GM21367 (cell line): Measurements from ENCODE around the gene WIPF1.
A peak's percentile ranks its signal among the peaks of the same experiment; 100 is the strongest.

Experiments used
- ATAC-seq: cut with Tn5 transposase; IDR thresholded peaks from one replicate; pipeline ENCODE4 v1.9.1; 2021; ENCODE audit not compliant: unreplicated experiment

The WIPF1 gene

DNA sequence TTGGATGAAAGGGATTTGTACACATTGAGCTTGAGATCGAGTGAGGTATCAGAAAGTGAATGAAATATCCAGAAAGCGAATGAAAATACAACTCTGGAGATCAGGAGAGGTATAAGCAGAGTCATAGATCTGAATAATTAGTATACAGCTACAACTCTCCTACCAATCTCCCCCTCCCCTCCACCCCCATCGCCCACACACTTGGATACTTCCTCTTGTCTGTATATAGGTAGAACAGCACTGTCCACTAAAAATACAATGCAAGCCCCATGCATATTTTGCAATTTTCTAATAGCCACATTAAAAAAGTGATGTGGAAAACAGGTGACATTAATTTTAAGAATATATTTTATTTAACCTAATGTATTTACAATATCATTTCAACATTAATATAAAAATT lies 23.7 kb upstream of the WIPF1 start:
- ATAC-seq: no peak

DNA sequence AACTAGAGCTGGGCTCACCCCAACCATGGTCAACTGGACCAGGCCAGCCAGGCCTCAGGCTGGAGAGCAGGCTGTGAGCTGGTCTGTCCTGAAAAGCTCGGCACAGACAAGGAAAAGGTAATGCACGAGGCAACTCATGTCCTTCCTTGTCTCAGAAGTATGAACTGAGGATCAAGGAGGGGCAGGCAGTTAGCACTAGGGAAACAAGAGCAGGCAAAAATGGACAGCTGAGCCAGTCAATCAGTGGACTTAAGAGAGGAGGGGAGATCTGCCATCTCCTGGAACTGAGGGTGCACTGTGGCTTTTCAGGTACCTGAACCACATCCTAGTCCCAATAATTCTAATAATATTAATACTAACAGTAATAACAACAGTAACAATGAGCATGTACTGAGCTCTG lies 20.6 kb upstream of the WIPF1 start:
- no peak for ATAC-seq

DNA sequence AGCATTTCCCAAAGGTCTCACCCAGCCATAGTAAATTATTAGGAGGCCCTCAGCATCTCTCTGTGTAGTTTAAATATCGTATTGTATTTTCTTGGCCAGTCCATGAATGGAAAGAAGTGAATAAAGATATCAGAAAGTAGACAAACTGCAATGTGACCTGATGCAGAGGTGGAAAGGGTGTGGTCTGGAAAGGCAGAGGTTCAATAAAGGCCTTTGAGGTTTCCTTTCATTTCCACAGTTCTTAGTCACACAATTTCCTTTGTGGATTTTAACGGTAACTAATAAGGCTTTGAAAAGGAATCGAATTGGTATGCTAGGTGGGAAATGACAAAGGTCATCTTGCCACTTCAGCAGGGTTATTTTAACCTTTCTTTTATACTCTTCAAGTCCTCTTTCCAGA lies 20.1 kb upstream of the WIPF1 start:
- ATAC-seq: no peak

DNA sequence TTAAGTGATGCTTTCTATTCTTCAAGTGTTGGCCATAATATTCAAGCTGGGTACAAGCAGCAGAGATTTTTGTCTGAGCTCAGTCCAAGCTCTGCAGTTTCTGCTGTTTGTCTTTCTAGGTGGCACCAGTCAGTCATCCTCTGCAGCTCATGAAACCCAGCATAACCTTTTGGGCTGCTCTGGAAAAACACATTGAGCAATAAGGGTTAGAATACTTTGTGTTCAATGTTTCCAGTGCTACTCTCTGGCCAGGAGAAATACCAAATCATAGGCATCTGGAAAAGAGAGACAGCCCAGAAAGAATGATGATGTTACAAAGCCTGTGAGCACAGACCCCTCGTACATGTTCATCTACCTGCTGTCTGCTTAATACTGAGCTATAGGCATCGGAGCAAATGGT lies 19.5 kb upstream of the WIPF1 start:
- no peak for ATAC-seq

DNA sequence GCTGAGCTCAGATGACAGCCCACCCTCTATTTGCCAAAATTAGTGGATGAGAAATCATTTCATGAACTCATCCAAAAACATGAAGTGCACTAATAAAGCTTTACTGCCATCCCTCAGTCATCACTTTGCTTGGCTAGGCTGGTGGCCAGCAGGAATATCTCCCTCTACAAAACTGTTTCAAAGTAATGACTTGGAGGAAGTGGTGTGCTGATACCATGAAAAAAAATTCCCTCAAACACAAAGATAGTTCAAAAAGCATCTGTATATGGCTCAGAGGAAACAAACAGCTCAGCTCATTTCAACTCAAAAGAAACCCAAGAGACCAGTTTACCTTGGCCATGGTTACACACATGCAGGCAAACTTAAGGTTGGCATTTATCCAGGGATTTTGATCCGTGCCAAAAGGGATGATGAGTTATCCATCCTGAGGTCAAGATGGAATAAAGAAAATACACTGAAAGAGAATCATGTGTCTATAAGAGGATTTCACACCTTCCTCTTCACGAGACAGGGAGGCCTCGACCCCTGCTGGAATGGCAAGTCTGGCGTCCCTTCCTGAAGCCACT lies 18.4 kb upstream of the WIPF1 start:
- ATAC-seq: no peak

- ATAC-seq: no peak
Observed at GRCh38 chr2:174614261-174614660, 16.7 kb upstream of the WIPF1 start.

DNA sequence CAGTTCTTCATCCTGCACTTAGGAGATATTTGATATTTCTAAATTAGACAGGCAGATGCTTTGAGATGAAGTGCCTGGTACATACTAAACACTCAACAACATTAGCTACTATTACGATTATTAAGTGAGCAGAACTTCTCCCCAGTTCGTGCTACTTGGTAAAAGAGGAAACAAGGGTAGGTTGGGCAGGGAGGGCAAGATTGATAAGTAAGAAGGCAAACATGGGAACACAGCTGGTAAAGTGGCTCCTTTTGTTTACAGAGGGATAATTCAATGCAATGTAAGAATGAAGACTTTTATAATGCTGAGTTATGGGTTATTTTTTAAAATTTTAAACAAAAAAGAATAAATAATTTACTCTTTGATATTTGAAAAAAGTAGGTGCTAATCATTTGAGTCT lies 15.9 kb upstream of the WIPF1 start:
- no peak for ATAC-seq

DNA sequence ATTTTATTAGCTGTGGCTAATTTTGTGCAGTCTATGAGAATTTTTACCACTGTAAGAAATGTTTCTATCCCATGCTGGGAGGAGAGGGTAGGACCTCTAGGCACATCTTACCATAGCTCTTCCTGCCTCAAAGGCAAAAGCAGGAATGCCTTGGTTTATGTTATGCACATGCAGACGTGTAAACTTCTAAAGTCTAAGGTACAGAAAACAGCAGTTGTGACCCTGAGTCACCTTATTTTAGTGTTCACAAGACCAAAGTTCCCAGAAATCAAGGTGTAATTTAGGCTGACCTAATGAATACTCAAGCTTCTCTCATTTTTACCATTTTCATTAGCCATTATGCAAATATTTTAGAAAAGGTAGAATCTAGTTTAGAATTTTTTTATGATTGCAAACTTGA lies 15.4 kb upstream of the WIPF1 start:
- no peak for ATAC-seq

DNA sequence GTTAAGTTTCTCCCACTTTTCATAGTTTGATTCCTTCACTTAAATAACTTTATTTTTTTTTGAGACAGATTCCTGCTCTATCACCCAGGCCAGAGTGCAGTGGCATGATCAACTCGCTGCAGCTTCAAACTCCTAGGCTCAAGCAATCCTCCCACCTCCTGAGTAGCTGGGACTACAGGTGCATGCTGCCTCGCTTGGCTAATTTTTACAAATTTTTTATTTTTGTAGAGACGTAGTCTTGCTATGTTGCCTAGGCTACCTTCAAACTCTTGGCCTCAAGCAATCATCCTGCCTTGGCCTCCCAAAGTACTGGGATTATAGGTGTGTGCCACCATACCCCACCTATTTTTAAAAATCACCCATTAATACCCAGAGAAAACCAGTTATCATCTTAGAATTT lies 14.2 kb upstream of the WIPF1 start:
- ATAC-seq: no peak

- ATAC-seq: no peak
Observed at GRCh38 chr2:174611006-174611405, 13.4 kb upstream of the WIPF1 start.

- peak; percentile 24 for ATAC-seq
Observed at GRCh38 chr2:174610243-174610995, 12.8 kb upstream of the WIPF1 start.

GRCh38 chr2:174609261-174609660 lies 11.7 kb upstream of the WIPF1 start:
- ATAC-seq: no peak

DNA sequence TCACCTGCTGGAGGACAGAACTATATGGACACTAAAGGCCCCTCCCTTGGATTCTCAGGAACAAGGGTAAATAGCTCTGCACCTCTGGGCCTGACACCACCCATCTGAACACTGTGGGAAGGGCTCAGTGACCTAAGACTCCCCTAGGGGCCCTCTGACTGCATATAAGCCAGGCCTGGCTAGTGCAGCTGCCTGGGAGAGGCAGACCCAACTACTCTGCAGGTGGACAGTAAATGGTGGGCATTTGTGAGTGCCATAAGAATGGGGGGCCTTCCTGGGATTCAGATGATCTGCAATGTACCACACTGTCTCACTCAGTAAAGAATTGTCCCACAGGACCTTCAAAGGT lies 11.2 kb upstream of the WIPF1 start:
- ATAC-seq: peak; percentile 39

DNA sequence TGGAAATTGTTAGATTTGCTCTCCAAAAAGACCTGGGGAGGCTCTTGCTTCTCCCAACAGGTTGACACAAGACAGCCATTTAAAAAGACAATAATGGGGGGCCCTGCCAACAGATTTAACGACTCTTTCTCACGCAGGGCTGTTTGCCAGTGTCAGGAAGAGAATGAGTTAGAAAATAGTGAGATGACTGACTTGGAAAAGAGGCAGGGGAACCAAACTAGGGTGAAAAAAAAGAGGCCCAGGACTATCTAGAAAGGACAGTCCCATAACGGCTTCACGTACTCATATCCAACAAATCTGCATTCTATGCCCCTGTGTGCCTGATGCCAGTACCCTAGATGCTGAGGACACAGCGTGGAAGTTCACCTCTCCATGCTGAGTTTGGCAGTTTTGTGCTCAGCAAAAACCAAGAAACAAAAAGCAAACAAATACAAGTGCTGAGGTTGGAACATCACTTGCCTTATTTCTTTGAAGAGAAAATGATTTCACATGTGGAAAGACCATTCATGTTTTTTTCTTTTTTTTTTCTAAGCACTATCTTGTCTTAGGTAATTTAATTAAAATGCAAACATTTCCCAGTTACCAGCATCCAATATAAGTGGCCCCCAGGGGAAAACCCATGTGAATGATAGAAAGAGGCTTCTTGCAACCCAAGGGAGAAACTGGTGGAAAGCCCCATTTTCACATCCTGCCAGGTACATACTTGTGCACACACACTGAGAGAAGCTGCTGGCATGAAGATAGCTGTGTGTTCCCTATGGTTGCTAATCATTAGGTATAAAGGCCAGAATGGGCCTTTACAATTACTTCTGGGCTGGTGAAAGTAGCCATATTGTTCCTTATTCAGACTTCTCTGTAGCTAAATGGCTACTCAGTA lies 10.6 kb upstream of the WIPF1 start:
- peak; percentile 63 for ATAC-seq

GRCh38 chr2:174607584-174607983 lies 10.0 kb upstream of the WIPF1 start:
- ATAC-seq: no peak

DNA sequence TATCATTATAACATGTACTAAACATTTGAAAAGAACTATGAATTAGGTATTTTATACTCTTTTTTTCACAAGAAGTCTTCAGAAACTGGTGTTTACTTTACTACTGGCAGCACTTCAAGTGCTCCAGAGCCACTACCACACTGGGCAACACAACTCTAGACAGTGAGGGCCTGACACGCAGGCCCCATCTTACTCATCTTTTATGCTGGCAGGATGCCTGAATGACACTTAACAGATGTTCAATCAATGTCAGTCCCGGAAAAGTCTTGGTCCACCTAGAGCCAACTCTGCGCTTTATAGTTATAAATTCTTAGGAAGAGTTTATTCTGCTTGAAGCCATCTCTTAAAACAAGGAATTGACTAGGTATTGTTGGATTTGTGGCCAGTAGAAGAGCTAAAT lies 8.7 kb upstream of the WIPF1 start:
- ATAC-seq: no peak

DNA sequence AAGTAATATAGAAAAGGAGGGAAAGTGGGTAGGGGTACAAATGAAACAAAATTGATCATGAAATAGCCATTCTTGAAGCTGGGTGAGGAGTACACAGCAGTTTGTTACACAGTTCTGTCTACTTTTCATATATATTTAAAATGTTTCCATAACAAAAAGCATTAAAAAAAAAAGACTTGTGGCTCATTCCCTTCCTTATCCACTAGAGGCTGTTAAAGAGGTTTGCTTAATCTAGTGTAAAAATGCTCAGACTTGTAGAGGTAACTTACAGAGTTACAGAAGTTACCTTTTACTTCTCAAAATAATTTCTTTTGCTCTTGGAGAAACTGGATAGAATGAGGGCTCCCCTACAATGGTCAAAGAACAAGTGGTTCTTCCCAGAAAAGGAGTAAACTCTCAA lies 8.1 kb upstream of the WIPF1 start:
- no peak for ATAC-seq

DNA sequence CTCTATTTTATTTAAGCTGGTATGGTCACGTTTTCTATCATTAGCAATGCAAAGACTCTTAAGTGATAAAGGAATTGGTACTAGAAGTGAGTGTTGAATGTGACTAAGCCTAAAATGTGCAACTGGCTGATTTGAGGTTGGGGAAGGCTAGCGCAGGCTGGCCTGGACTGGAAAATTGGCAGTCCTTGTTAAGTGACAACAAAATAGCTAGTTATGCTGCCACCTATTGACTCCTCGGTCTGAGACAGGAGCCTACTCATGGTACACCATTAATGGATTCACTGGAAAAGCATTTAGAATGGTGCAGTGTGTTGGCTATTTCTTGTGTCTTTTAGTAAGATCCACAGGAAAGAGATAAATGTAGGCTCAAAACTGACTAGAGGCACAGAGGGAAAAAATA lies 5.7 kb upstream of the WIPF1 start:
- no peak for ATAC-seq

DNA sequence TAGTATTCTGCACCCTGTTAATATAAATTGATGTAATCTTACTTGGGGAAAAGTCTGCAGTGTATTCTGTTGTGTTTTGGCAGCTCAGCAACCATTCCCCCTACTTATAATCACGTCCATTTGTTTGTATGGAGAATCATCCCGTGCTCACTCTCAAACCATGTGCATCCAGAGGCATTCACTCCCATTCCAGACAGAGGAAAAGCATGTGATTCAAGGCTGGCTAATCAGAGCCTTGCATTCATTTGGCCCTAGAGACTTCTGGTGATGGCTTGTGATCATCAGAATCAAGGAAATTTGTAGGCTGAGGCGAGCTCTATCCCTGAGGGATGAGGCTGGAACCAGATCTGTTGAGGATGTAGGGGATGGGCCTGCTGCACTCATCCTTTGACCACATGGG lies 5.1 kb upstream of the WIPF1 start:
- no peak for ATAC-seq

GRCh38 chr2:174600349-174600748 lies 2.7 kb upstream of the WIPF1 start:
- ATAC-seq: peak; percentile 36

GRCh38 chr2:174599310-174599921 lies 1.8 kb upstream of the WIPF1 start:
- ATAC-seq: no peak

DNA sequence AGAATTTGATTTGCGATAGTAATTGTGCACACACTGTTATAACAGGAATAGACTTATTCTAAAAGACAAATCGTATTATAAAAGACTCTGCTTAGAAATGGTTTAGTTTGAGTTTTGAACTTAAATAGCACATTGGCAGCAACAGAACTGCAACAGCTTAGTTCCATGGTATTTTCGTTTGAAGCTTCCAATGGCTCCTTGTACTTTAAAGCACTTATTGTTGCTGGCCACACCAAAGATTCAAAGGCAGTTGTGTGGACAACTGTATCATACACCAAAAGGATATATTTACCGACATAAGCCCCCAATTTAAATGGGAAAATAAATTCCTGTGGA lies 627 bp downstream of the WIPF1 start:
- no peak for ATAC-seq
